Fibroblast of lung (primary cell): Measurements from ENCODE around the gene WDR33. TPM values are rescaled to one million over a fixed set of nuclear protein-coding genes. Genes with fewer than 3 reads are reported as not detected.
A peak's percentile ranks its signal among the peaks of the same experiment; 100 is the strongest.

Experiments
- DNase-seq, 2 donors: peaks; one replicate each; pipeline versions ENCODE4 v3.0.0 to v3.0.0-alpha.2; 2010; ENCODE audit warnings: low read depth in 2 of 2
- H2AFZ ChIP-seq: 2 replicates; pipeline ENCODE4 v1.5.1; 2012; ENCODE audit warnings: low read length, control low read depth, inconsistent platforms
- H3K27ac ChIP-seq: 2 replicates; pipeline ENCODE4 v1.5.1; 2011; ENCODE audit warnings: low read length, control low read depth; ENCODE audit not compliant: insufficient read depth
- H3K27me3 ChIP-seq: 2 replicates; pipeline ENCODE4 v1.5.1; 2011; ENCODE audit warnings: mild to moderate bottlenecking, low read length; ENCODE audit not compliant: control insufficient read depth, insufficient read depth
- H3K36me3 ChIP-seq: 2 replicates; pipeline ENCODE4 v1.5.1; 2011; ENCODE audit warnings: low read length; ENCODE audit not compliant: control insufficient read depth, insufficient read depth
- H3K4me1 ChIP-seq: 2 replicates; pipeline ENCODE4 v1.5.1; 2011; ENCODE audit warnings: low read length; ENCODE audit not compliant: control insufficient read depth, insufficient read depth; ENCODE audit errors: extremely low read depth
- H3K4me2 ChIP-seq: 2 replicates; pipeline ENCODE4 v1.5.1; 2011; ENCODE audit warnings: low read length, control low read depth; ENCODE audit not compliant: insufficient read depth; ENCODE audit errors: extremely low read depth
- H3K4me3 ChIP-seq, 4 experiments: fragments of 200-600 bp in 1 of 4; sonication (generic) in 1 of 4; replicated peaks in 1 of 4; 2 replicates each; pipeline ENCODE4 v1.5.1; 2011 to 2016; ENCODE audit warnings: low read length in 4 of 4, low read depth in 3 of 4, mild to moderate bottlenecking in 3 of 4, control low read depth in 2 of 4, inconsistent platforms in 1 of 4, mixed read lengths in 1 of 4; ENCODE audit not compliant: insufficient read depth in 1 of 4; ENCODE audit errors: control extremely low read depth in 1 of 4
- H3K79me2 ChIP-seq: 2 replicates; pipeline ENCODE4 v1.5.1; 2012; ENCODE audit warnings: mild to moderate bottlenecking, low read length, inconsistent platforms; ENCODE audit not compliant: control insufficient read depth, insufficient read depth
- H3K9ac ChIP-seq: 2 replicates; pipeline ENCODE4 v1.5.1; 2011; ENCODE audit warnings: mild to moderate bottlenecking, low read length, control low read depth; ENCODE audit not compliant: insufficient read depth
- H3K9me3 ChIP-seq: 2 replicates; pipeline ENCODE4 v1.5.1; 2012; ENCODE audit warnings: low read depth, low read length; ENCODE audit not compliant: control insufficient read depth, insufficient read depth
- H4K20me1 ChIP-seq: 2 replicates; pipeline ENCODE4 v1.5.1; 2011; ENCODE audit warnings: low read length; ENCODE audit not compliant: control insufficient read depth, insufficient read depth; ENCODE audit errors: extremely low read depth
- EZH2 ChIP-seq: IDR thresholded peaks from 2 replicates; pipeline ENCODE4 v1.5.1; 2012; ENCODE audit warnings: low read length, control low read depth, mild to moderate bottlenecking; ENCODE audit errors: missing control alignments
- polyA plus RNA-seq, 2 donors: library from polyadenylated mRNA; depleted of rRNA in 1 of 2; stranded (reverse) in 1 of 2; unstranded in 1 of 2; fragments of >200 nt; gene quantifications; 2 replicates each; pipeline ENCODE4 v1.2.1, GENCODE V29; 2011 to 2012; ENCODE audit warnings: missing spikeins in 1 of 2
- total RNA-seq: library from RNA; depleted of rRNA; stranded (reverse); fragments of >200 nt; gene quantifications from 2 replicates; pipeline ENCODE4 v1.2.1, GENCODE V29; 2014
- TF ChIP-seq, protein P1 (sequence below), 2 donors: IDR thresholded peaks in 1 of 2; conservative IDR thresholded peaks in 1 of 2; 1 replicate in 1 of 2; 2 replicates in 1 of 2; pipeline ENCODE4 v1.5.1; 2011 to 2012; ENCODE audit warnings: low read length in 2 of 2, control low read depth in 1 of 2, inconsistent platforms in 1 of 2, low read depth in 1 of 2, mild to moderate bottlenecking in 1 of 2

Gene WDR33
- total and polyA plus RNA-seq, 2 donors (not counting 1 experiment from before 2014, with no cell fraction given), result 27.2 to 28.6 TPM

DNA sequence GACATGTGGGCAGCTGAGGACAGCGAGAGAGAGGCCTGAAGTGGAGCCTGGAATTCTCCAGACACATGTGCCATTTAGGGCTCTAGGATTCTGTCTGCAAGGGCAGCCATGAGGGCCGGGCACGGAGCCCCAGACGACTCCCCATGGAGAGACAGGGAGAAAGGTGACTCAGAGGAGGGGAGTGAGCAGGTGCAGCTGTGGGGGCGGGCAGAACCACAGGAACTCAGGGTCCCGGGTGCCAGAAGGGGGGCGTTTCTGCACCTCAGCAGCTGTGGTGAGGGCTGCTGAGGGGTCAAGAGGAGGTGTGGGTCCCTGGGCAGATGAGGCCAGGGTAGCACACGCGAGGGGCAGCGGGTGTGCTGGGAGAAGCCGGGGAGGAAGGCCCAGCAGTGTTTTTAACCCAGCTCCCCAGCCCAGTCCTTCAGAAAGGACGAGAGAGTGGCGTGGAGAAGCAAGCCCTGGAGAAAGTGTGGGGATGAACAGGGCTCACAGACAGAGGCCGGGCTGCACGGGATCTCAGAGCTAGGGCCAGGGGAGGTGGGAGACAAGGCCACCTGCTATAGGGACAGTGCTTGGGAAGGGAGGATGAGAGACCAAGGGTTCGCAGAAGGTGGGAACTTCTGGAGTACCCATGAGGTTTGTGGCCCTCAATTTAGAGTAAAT, 157.4 kb downstream of the WDR33 start:
- TF ChIP-seq, protein P1, sequence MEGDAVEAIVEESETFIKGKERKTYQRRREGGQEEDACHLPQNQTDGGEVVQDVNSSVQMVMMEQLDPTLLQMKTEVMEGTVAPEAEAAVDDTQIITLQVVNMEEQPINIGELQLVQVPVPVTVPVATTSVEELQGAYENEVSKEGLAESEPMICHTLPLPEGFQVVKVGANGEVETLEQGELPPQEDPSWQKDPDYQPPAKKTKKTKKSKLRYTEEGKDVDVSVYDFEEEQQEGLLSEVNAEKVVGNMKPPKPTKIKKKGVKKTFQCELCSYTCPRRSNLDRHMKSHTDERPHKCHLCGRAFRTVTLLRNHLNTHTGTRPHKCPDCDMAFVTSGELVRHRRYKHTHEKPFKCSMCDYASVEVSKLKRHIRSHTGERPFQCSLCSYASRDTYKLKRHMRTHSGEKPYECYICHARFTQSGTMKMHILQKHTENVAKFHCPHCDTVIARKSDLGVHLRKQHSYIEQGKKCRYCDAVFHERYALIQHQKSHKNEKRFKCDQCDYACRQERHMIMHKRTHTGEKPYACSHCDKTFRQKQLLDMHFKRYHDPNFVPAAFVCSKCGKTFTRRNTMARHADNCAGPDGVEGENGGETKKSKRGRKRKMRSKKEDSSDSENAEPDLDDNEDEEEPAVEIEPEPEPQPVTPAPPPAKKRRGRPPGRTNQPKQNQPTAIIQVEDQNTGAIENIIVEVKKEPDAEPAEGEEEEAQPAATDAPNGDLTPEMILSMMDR (conservative IDR thresholded peaks at IDR 0.05 in 1 of 2, IDR thresholded peaks at IDR 0.05 in 1 of 2; ENCODE audit: low read depth in 1 of 2, low read length in 2 of 2), result no peak
- TF ChIP-seq EZH2, result no peak
- H3K9ac ChIP-seq, result no peak overlapping the region
- no peak overlapping the region for H2AFZ ChIP-seq
- H3K79me2 ChIP-seq, result no peaks in the 10 kb centered on the region
- no peaks in the 10 kb centered on the region for H3K9me3 ChIP-seq
- peaks cover 2% of the 10 kb centered on the region for H3K4me1 ChIP-seq
- H3K4me3 ChIP-seq, result no peak overlapping the region
- peak in 1 of 2 donors; percentile 26 for DNase-seq
- no peak overlapping the region for H3K4me2 ChIP-seq
- H3K27me3 ChIP-seq, result no peaks in the 10 kb centered on the region
- no peaks in the 10 kb centered on the region for H4K20me1 ChIP-seq
- no peaks in the 10 kb centered on the region for H3K36me3 ChIP-seq
- no peak overlapping the region for H3K27ac ChIP-seq

DNA sequence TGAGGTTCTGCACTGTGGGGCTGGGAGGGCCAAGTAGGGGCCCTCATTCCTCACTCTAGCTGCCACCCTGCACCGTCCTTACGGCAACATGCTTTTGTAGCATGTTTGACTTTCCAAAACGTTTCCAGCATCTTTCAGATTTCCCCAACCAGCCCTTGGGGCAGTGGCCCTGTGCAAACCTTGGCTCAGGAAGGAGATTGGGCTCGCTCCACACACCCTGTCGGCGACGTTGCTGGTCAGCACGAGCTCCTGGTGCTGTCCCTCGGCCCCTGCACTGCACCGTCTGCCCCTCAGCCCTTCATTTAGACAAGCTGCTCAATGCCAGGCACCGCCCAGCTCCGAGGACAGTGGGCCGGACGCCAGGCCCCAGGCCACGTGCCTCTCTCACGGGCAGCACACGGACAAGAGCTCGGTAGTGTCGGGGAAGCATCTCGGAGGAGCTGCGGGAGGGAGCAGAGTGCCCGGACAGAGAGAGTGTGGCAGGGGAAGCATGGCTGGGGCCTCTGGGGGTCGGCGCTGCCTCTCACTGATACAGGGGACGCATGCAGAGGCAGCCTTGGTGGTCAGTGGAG, 158.1 kb downstream of the WDR33 start:
- no peak overlapping the region for H3K27ac ChIP-seq
- no peak overlapping the region for H3K4me3 ChIP-seq
- no peak overlapping the region for H3K9ac ChIP-seq
- H3K4me2 ChIP-seq, result no peak overlapping the region
- no peaks in the 10 kb centered on the region for H3K79me2 ChIP-seq
- H3K27me3 ChIP-seq, result no peaks in the 10 kb centered on the region
- no peaks in the 10 kb centered on the region for H3K9me3 ChIP-seq
- no peaks in the 10 kb centered on the region for H4K20me1 ChIP-seq
- no peak for DNase-seq
- no peaks in the 10 kb centered on the region for H3K36me3 ChIP-seq
- H3K4me1 ChIP-seq, result peaks cover 2% of the 10 kb centered on the region
- no peak overlapping the region for H2AFZ ChIP-seq
- TF ChIP-seq EZH2, result no peak
- TF ChIP-seq, protein P1 (conservative IDR thresholded peaks at IDR 0.05 in 1 of 2, IDR thresholded peaks at IDR 0.05 in 1 of 2; ENCODE audit: low read depth in 1 of 2, low read length in 2 of 2), result no peak

DNA sequence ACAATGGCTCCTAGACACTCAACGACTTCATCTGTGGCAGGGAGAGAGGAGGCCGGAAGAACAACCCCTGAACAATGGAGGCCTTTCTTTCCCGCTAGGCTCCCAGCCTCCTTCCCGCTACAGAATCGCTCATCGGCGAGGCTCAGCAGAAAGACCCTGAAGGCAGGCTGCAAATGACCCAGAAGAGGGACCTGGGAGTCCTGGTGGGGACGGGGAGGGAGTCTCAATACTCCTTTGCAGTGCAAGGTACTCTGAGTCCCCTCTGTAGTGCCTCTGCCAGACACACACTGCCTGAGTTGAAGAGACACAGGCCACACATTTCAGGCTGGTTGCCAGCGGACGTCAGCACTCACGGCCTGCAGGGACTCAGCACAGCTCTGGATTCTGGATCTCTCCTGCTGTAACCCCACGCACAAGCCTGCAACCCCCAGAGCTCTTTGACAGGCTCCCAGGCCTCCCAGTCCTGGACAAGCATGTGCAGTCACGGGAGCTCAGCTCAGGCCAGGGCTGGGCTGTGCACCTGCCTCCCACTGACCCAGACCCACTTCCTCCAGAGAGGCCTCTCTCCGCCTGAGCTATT, 158.9 kb downstream of the WDR33 start:
- H3K27me3 ChIP-seq, result no peaks in the 10 kb centered on the region
- no peaks in the 10 kb centered on the region for H3K36me3 ChIP-seq
- TF ChIP-seq EZH2, result no peak
- H3K9ac ChIP-seq, result no peak overlapping the region
- H3K27ac ChIP-seq, result no peak overlapping the region
- H4K20me1 ChIP-seq, result no peaks in the 10 kb centered on the region
- no peaks in the 10 kb centered on the region for H3K9me3 ChIP-seq
- H3K4me2 ChIP-seq, result no peak overlapping the region
- peaks cover 3% of the 10 kb centered on the region for H3K4me1 ChIP-seq
- H3K4me3 ChIP-seq, result no peak overlapping the region
- no peaks in the 10 kb centered on the region for H3K79me2 ChIP-seq
- no peak for DNase-seq
- H2AFZ ChIP-seq, result no peak overlapping the region
